Erythroblast (primary cell): ENCODE data around the gene BTN1A1.

ENCODE experiments used
- GATA1 ChIP-seq: IDR thresholded peaks from 2 replicates; pipeline ENCODE4 v1.6.1; 2011; ENCODE audit warnings: low read depth, mild to moderate bottlenecking, control low read depth, low read length, moderate library complexity
- POLR2A ChIP-seq: IDR thresholded peaks from 2 replicates; pipeline ENCODE4 v1.6.1; 2011; ENCODE audit warnings: mild to moderate bottlenecking, low read length

GRCh38 chr6:26536571-26537159 lies 36.6 kb downstream of the BTN1A1 start:
- TF ChIP-seq POLR2A (peak; percentile 0), GATA1 (no peak)
